ENCODE measurements around the gene ANKRD39.

The ANKRD39 gene

GRCh38 chr2:96826546-96827278 lies 31.1 kb downstream of the ANKRD39 start:
- no peak for DNase-seq (ENCODE audit: low spot score)

DNA sequence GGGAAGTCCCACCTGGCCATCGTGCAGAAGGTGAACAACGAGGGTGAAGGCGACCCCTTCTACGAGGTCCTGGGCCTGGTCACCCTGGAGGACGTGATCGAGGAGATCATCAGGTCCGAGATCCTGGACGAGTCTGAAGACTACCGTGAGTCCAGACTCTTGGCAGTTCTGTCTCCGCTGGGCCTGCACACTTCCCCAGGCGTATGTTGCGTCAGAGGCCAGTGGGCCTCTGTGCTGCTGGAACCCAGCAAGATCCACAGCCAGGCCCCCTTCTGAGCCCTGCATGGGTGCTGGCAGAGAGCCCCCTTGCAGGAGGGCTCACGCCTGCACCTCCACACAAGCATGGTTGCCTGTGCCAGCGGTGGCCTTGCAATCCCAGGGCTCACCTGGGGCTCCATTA lies 32.8 kb downstream of the ANKRD39 start:
- DNase-seq (ENCODE audit: low spot score) = no peak

DNA sequence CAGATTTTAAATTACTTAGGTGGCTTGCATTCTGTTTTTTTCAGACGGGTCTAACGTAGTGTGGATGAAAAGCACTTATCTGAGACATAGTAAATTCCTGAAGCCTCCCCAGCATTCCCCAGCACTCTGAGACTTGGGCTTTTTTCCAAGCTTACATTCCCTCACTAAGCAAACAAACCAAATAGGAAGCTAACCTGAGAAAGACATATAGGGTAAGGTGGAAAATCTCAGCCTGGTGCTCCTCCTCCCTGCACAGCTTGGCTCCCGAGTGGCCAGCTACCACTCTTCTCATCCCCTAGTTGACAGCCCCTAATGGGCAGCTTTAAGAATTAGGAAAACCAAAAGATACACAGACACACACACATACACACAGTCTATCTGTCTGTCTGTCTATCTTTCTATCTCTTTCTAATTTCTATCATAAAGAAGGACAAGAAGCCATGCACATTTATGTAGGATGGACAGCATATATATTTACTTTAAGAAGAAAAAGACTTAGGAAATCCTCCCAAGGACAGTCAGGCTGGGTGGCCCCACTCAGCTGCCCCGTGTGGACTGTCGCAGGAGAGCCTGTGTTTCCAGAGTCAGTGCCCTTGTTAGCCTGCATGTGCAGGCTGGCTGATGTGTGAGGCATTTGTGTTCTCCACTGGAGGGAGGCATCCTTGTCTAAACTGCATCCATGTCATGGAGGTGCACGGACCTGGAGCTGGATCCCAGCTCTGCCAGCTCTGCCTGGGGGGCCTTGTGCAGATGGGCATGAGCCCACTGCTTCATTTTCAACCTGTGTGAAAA lies 33.5 kb downstream of the ANKRD39 start:
- DNase-seq (ENCODE audit: low spot score) = no peak

GRCh38 chr2:96823198-96823597 lies 34.6 kb downstream of the ANKRD39 start:
- no peak for DNase-seq (ENCODE audit: low spot score)

DNA sequence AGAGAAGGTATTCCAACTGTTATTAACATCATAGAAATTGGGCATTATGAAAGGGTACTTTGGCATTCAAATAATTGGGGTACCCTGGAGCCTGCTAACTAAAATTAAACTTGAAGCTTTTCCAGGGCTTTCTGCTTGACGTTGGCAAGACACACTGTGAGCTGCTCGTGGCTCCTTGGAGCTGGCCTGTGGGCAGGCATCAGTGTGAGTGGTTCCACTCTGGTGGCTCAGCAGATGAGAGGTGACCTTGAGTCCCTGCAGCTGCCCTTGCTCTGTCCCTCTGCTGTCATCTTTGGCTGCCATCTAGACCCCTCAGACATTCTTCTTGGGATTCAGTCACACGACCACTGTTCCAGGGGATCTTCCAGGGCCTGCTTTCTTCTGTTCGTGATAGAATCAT lies 35.0 kb downstream of the ANKRD39 start:
- DNase-seq (ENCODE audit: low spot score) = no peak

- no peak for DNase-seq (ENCODE audit: low spot score)
Observed at GRCh38 chr2:96821113-96821675, 36.6 kb downstream of the ANKRD39 start.

DNA sequence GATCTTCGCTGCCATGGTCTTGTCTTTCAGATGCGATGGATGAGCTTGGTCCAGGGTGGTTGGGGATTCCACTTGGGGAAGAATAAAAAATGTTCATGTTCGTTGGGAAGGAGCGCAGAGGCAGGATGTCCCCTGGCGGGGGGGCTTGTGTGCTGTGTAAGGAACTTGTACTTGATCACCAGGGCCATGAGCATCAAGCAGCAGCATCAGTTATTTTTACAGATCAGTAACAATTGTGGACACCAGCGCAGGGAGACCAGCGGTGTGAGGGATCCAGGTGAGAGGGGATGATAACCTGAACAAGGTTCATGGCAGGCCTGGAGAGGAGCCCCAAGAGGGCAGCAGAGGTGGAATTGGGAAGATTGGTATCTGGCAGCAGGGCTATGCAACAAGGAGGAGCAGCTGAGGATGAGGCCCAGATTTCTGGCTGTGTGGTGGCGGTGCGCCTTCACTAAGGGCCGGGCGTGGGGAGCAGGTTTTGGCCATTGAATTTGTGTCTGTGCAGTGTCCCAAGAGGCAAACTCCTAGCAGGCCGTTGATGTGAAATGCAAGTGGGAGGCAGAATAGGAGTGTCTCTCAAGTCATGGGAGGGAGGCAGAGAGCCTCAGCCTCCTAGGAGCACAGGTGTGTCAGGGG lies 37.8 kb downstream of the ANKRD39 start:
- DNase-seq (ENCODE audit: low spot score) = no peak

GRCh38 chr2:96819128-96819875 lies 38.5 kb downstream of the ANKRD39 start:
- no peak for DNase-seq (ENCODE audit: low spot score)

- no peak for DNase-seq (ENCODE audit: low spot score)
Observed at GRCh38 chr2:96817882-96818281, 39.9 kb downstream of the ANKRD39 start.

- no peak for DNase-seq (ENCODE audit: low spot score)
Observed at GRCh38 chr2:96816836-96817702, 40.7 kb downstream of the ANKRD39 start.

DNA sequence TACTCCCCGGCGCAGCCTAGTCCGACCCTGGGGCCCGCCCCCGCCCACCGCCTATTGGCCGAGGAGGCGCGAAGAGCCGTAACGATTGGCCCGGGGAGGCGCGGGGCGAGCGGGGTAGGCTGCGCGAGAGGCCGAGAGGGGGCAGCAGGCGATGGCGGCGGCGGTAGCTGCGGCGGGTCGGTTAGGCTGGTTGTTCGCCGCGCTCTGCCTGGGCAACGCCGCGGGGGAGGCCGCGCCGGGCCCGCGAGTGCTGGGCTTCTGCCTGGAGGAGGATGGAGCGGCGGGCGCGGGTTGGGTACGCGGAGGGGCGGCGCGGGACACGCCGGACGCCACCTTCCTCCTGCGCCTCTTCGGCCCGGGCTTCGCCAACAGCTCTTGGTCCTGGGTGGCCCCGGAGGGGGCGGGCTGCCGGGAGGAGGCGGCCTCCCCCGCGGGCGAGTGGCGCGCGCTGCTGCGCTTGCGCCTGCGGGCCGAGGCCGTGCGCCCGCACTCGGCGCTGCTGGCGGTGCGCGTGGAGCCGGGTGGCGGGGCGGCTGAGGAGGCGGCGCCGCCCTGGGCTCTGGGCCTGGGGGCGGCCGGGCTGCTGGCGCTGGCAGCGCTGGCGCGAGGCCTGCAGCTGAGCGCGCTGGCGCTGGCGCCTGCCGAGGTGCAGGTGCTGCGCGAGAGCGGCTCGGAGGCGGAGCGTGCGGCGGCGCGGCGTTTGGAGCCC lies 41.5 kb downstream of the ANKRD39 start, which contains the start of gene CNNM3:
CNNM3 (plus strand) TSS at position 142 of the 709 bp plus-strand sequence; CDS start at position 152, 10 bp downstream.
- peak; percentile 96 for DNase-seq (ENCODE audit: low spot score)

GRCh38 chr2:96815326-96816126 lies 42.3 kb downstream of the ANKRD39 start:
- DNase-seq (ENCODE audit: low spot score) = peak; percentile 35

GRCh38 chr2:96813656-96814055 lies 44.2 kb downstream of the ANKRD39 start:
- DNase-seq (ENCODE audit: low spot score) = no peak

DNA sequence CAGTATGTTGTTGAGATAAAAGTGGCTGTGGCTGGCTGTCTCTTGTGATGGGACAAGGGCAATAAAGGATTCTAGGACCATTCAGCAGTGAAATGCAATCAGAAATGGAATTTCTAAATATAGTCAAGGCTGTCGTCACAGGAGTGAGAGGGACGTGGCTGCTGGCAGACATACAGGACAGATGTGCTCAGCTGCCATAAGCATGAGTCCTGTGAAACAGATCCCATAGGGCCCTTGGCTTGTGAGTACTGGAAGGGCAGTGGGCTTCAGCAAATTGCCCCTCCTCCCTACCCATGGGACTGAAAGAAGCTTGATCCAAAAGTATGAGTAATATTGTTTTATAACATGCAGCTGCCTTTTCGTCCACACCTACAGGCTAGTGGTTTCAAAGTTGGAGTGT lies 45.9 kb downstream of the ANKRD39 start:
- no peak for DNase-seq (ENCODE audit: low spot score)

- no peak for DNase-seq (ENCODE audit: low spot score)
Observed at GRCh38 chr2:96810783-96811192, 47.0 kb downstream of the ANKRD39 start.

- DNase-seq (ENCODE audit: low spot score) = no peak
Observed at GRCh38 chr2:96809951-96810782, 47.6 kb downstream of the ANKRD39 start.

DNA sequence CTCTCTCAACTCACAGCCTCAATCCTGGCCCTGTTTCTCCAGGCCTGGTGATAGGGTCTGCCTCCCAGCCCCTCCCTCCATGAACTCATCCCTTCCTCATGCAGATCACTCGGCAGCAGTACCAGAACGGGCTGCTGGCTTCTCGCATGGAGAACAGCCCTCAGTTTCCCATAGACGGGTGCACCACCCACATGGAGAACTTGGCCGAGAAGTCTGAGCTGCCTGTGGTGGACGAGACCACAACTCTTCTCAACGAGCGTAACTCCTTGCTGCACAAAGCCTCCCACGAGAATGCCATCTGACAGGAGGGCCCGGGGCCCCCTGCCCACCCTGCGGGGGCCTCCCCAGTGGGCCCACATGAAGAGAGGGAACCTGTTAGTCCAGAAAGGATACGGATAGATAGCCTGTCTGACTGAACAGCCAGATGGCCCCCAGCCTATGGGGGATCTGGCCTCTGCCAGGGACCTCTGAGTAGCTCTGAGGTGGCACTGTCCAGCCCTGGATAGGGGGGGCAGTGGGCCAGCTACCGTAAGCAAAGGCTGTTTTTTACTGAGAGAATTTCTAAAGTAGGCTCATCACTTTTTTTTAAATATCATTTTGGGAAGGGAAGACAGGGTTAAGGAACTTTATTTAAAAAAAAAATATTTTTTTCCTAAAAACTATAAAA lies 48.5 kb downstream of the ANKRD39 start:
- DNase-seq (ENCODE audit: low spot score) = no peak
